ENCODE measurements around the gene CEACAM16. TPM values are rescaled to one million over a fixed set of nuclear protein-coding genes. Genes with fewer than 3 reads are reported as not detected.
A peak's percentile ranks its signal among the peaks of the same experiment; 100 is the strongest.

CEACAM16 gene
- total and polyA plus RNA-seq, 10 donors, result not detected

GRCh38 chr19:44672226-44672625 lies 26.7 kb upstream of the CEACAM16 start:
- H3K27ac ChIP-seq, result no peak overlapping the region
- 67 to 91% (median 78%) methylated on average over 1 of the region's 1 CpG for WGBS, 5 donors
- DNase-seq, result no peak
- TF ChIP-seq CTCF (IDR thresholded peaks at IDR 0.05 in 8 of 11, conservative IDR thresholded peaks at IDR 0.05 in 3 of 11) (no peak), POLR2AphosphoS5 (IDR thresholded peaks at IDR 0.05) (no peak), POLR2A (IDR thresholded peaks at IDR 0.05) (no peak)
- H3K36me3 ChIP-seq, result no peaks in the 10 kb centered on the region
- intact Hi-C loops (cut with DNase I; ENCODE audit: low total_unique reads), result no loop called here
- H3K9me3 ChIP-seq, result no peaks in the 10 kb centered on the region
- H3K4me3 ChIP-seq, result no peak overlapping the region
- H3K4me1 ChIP-seq, result peaks cover 0 to 2% (median 0%) of the 10 kb centered on the region in 6 donors
- H3K27me3 ChIP-seq (replicated peaks in 1 of 7), result no peaks in the 10 kb centered on the region

- Histone ChIP-seq H3K27me3 (replicated peaks in 1 of 7) (no peaks in the 10 kb centered on the region), H3K9me3 (no peaks in the 10 kb centered on the region), H3K36me3 (no peaks in the 10 kb centered on the region), H3K4me3 (no peak overlapping the region), H3K27ac (no peak overlapping the region), H3K4me1 (peaks cover 0 to 3% (median 0%) of the 10 kb centered on the region in 6 donors)
- DNase-seq, result no peak
- TF ChIP-seq POLR2A (IDR thresholded peaks at IDR 0.05) (no peak), POLR2AphosphoS5 (IDR thresholded peaks at IDR 0.05) (no peak)
- intact Hi-C loops (cut with DNase I; ENCODE audit: low total_unique reads), result no loop called here
- 79 to 95% (median 84%) methylated on average over 4 of the region's 4 CpGs for WGBS, 5 donors
These were observed 25.4 kb upstream of the CEACAM16 start for GRCh38 chr19:44673510-44673909.

- Histone ChIP-seq H3K4me3 (no peak overlapping the region), H3K36me3 (no peaks in the 10 kb centered on the region), H3K27me3 (replicated peaks in 1 of 7) (no peaks in the 10 kb centered on the region), H3K9me3 (no peaks in the 10 kb centered on the region), H3K4me1 (peaks cover 0 to 3% (median 0%) of the 10 kb centered on the region in 6 donors), H3K27ac (no peak overlapping the region)
- no peak for DNase-seq
- TF ChIP-seq POLR2AphosphoS5 (IDR thresholded peaks at IDR 0.05) (no peak), CTCF (IDR thresholded peaks at IDR 0.05 in 8 of 11, conservative IDR thresholded peaks at IDR 0.05 in 3 of 11) (no peak), POLR2A (IDR thresholded peaks at IDR 0.05) (no peak)
- intact Hi-C loops (cut with DNase I; ENCODE audit: low total_unique reads), result no loop called here
- WGBS, 5 donors, result 86 to 96% (median 91%) methylated on average over 6 of the region's 6 CpGs
These were observed 23.4 kb upstream of the CEACAM16 start for GRCh38 chr19:44675521-44675920.

- no peaks in the 10 kb centered on the region for H3K27me3 ChIP-seq (replicated peaks in 1 of 7)
- H3K27ac ChIP-seq, result peak overlapping the region in 3 of 8 donors; percentile 14 to 49 (median 23)
- peaks cover 0 to 3% (median 0%) of the 10 kb centered on the region in 6 donors for H3K4me1 ChIP-seq
- DNase-seq, result no peak
- no peak overlapping the region for H3K4me3 ChIP-seq
- no peaks in the 10 kb centered on the region for H3K9me3 ChIP-seq
- no peaks in the 10 kb centered on the region for H3K36me3 ChIP-seq
- intact Hi-C loops (cut with DNase I; ENCODE audit: low total_unique reads), result no loop called here
- WGBS, 5 donors, result 65 to 80% (median 70%) methylated on average over 8 of the region's 8 CpGs
- TF ChIP-seq CTCF (IDR thresholded peaks at IDR 0.05 in 8 of 11, conservative IDR thresholded peaks at IDR 0.05 in 3 of 11) (no peak), POLR2AphosphoS5 (IDR thresholded peaks at IDR 0.05) (no peak), POLR2A (IDR thresholded peaks at IDR 0.05) (no peak)
These were observed 21.7 kb upstream of the CEACAM16 start for GRCh38 chr19:44677019-44677811.
